NCI-H1092 treated with DMSO at 0.1 percent for 48 hours (cell line): ENCODE data around the gene CAMSAP1.

ENCODE experiments used
- DNase-seq: peaks from one replicate; lab custom pipeline; 2025; lab: John Stamatoyannopoulos, UW

CAMSAP1 gene

GRCh38 chr9:135813671-135814290, 93.6 kb downstream of the CAMSAP1 start:
- no peak for DNase-seq

GRCh38 chr9:135812961-135813360, 94.4 kb downstream of the CAMSAP1 start:
- no peak for DNase-seq

GRCh38 chr9:135811801-135812200, 95.5 kb downstream of the CAMSAP1 start:
- DNase-seq, result peak; percentile 83

- no peak for DNase-seq
These were observed 96.4 kb downstream of the CAMSAP1 start for GRCh38 chr9:135810806-135811575.

GRCh38 chr9:135809166-135809565, 98.2 kb downstream of the CAMSAP1 start:
- DNase-seq, result no peak

- no peak for DNase-seq
These were observed 101.8 kb downstream of the CAMSAP1 start for GRCh38 chr9:135805422-135806022.

GRCh38 chr9:135804581-135805421, 102.5 kb downstream of the CAMSAP1 start:
- DNase-seq, result no peak

- no peak for DNase-seq
These were observed 103.9 kb downstream of the CAMSAP1 start for GRCh38 chr9:135803441-135803840.

- DNase-seq, result no peak
These were observed 104.4 kb downstream of the CAMSAP1 start for GRCh38 chr9:135802876-135803419.

GRCh38 chr9:135801070-135801469, 106.3 kb downstream of the CAMSAP1 start:
- no peak for DNase-seq

- no peak for DNase-seq
These were observed 108.1 kb downstream of the CAMSAP1 start for GRCh38 chr9:135799261-135799660.

- no peak for DNase-seq
These were observed 109.1 kb downstream of the CAMSAP1 start for GRCh38 chr9:135798263-135798585.

- peak; percentile 15 for DNase-seq
These were observed 109.7 kb downstream of the CAMSAP1 start for GRCh38 chr9:135797507-135798262.

- DNase-seq, result no peak
These were observed 110.4 kb downstream of the CAMSAP1 start for GRCh38 chr9:135796784-135797485.

GRCh38 chr9:135795391-135795790, 112.0 kb downstream of the CAMSAP1 start:
- no peak for DNase-seq

- DNase-seq, result no peak
These were observed 112.9 kb downstream of the CAMSAP1 start for GRCh38 chr9:135794361-135794885.

GRCh38 chr9:135794057-135794335, 113.3 kb downstream of the CAMSAP1 start:
- DNase-seq, result no peak

- no peak for DNase-seq
These were observed 113.9 kb downstream of the CAMSAP1 start for GRCh38 chr9:135793221-135794056.

- DNase-seq, result no peak
These were observed 114.8 kb downstream of the CAMSAP1 start for GRCh38 chr9:135792268-135793128.
